HG02610 (cell line): ENCODE data around the gene CRABP2.

ENCODE experiments used
- ATAC-seq: cut with Tn5 transposase; IDR thresholded peaks from one replicate; pipeline ENCODE4 v1.9.1; 2021; ENCODE audit warnings: mild to moderate bottlenecking, moderate library complexity; ENCODE audit not compliant: unreplicated experiment

The CRABP2 gene

GRCh38 chr1:156691665-156692440 lies 13.5 kb downstream of the CRABP2 start:
- no peak for ATAC-seq

GRCh38 chr1:156691191-156691590 lies 14.2 kb downstream of the CRABP2 start:
- ATAC-seq, result no peak

- no peak for ATAC-seq
These were observed 14.7 kb downstream of the CRABP2 start for GRCh38 chr1:156690675-156691036.

GRCh38 chr1:156689953-156690674 lies 15.3 kb downstream of the CRABP2 start:
- ATAC-seq, result no peak

- peak; percentile 70 for ATAC-seq
These were observed 16.1 kb downstream of the CRABP2 start for GRCh38 chr1:156689035-156689952.

- no peak for ATAC-seq
These were observed 21.1 kb downstream of the CRABP2 start for GRCh38 chr1:156684227-156684782.

GRCh38 chr1:156682166-156682890 lies 23.1 kb downstream of the CRABP2 start:
- ATAC-seq, result no peak

- ATAC-seq, result no peak
These were observed 24.0 kb downstream of the CRABP2 start for GRCh38 chr1:156681196-156681960.

- ATAC-seq, result no peak
These were observed 25.3 kb downstream of the CRABP2 start for GRCh38 chr1:156680056-156680455.

- no peak for ATAC-seq
These were observed 27.5 kb downstream of the CRABP2 start for GRCh38 chr1:156677616-156678596.

- no peak for ATAC-seq
These were observed 28.4 kb downstream of the CRABP2 start, which contains the start of gene NES for GRCh38 chr1:156676820-156677615. TSS of gene NES (minus strand) at chr1:156677407. CDS start at chr1:156677264, 143 bp downstream.

- ATAC-seq, result no peak
These were observed 29.1 kb downstream of the CRABP2 start for GRCh38 chr1:156676114-156676819.

GRCh38 chr1:156675210-156676113 lies 29.9 kb downstream of the CRABP2 start:
- ATAC-seq, result no peak

GRCh38 chr1:156673387-156674121 lies 31.8 kb downstream of the CRABP2 start:
- no peak for ATAC-seq

GRCh38 chr1:156671804-156672203 lies 33.6 kb downstream of the CRABP2 start:
- no peak for ATAC-seq
